ENCODE results near the gene GSG1. TPM values are rescaled to one million over a fixed set of nuclear protein-coding genes. Genes with fewer than 3 reads are reported as not detected.

GSG1 gene
- total and polyA plus RNA-seq, 2 of the 8 experiments (the other 6 are each of a cell fraction or from before 2014, with no cell fraction given): 0.89 to 1.4 TPM

- no peak overlapping the region for H3K9ac ChIP-seq (replicated peaks in 1 of 4; ENCODE audit: extremely low read depth in 1 of 4, low read depth in 3 of 4, low read length in 3 of 4)
- 91% methylated on average over 5 of the region's 5 CpGs; no CpG with 5 or more reads in 1 of the 2 experiments for WGBS, 2 experiments (ENCODE audit: extremely low coverage in 1 of 2, insufficient coverage in 1 of 2, insufficient read length in 1 of 2, insufficient replicate concordance in 2 of 2, low coverage in 1 of 2, low lambda C conversion rate in 2 of 2, missing lambda C conversion rate in 1 of 2)
- CTCF ChIA-PET (ENCODE audit: partially characterized antibody): interaction anchor here (0.6 to 1.9 kb wide), 5 partner anchors 17 to 329 kb away, joined by 3 to 7 read pairs (median 3); no protein-coding TSS in a partner anchor
These were observed 38.2 kb upstream of the GSG1 start for GRCh38 chr12:13141686-13142085.

More at GRCh38 chr12:13141686-13142085, 38.2 kb upstream of the GSG1 start:
- Histone ChIP-seq H3K56ac (replicated peaks; ENCODE audit: insufficient read length, low read depth, low read length) (no peak overlapping the region), H4K20me1 (replicated peaks in 1 of 2; ENCODE audit: control insufficient read depth in 1 of 2, insufficient read depth in 2 of 2, low read length in 2 of 2) (no peaks in the 10 kb centered on the region), H3K4me1 (replicated peaks in 1 of 4; ENCODE audit: control insufficient read depth in 3 of 4, insufficient read depth in 4 of 4, low read length in 3 of 4) (no peaks in the 10 kb centered on the region), H3K27ac (ENCODE audit: low read depth, low read length) (no peak overlapping the region), H3K79me2 (ENCODE audit: control insufficient read depth in 1 of 2, insufficient read depth in 2 of 2, low read length in 2 of 2) (no peaks in the 10 kb centered on the region), H3K4ac (replicated peaks; ENCODE audit: insufficient read length, low read depth, low read length) (no peak overlapping the region), H3K4me2 (ENCODE audit: insufficient read depth in 1 of 2, low read depth in 2 of 2, low read length in 2 of 2) (no peak overlapping the region), H2BK20ac (ENCODE audit: low read length) (no peak overlapping the region), H3K4me3 (ENCODE audit: extremely low read depth in 1 of 4, insufficient read depth in 2 of 4, low read depth in 3 of 4, low read length in 4 of 4) (no peak overlapping the region), H2AK5ac (ENCODE audit: low read depth, low read length) (no peak overlapping the region), H4K5ac (ENCODE audit: insufficient read length, low read depth, low read length) (no peak overlapping the region), H4K91ac (replicated peaks; ENCODE audit: insufficient read length, low read length) (no peak overlapping the region), H3K9me3 (ENCODE audit: insufficient read depth in 2 of 2, low read depth in 1 of 2, low read length in 1 of 2) (0 out of 4 replicates have a peak, but pooled peaks cover 0 to 2% of the 10 kb centered on the region in 2 experiments), H2BK15ac (ENCODE audit: low read length) (no peak overlapping the region), H3K18ac (ENCODE audit: extremely low read depth, low read length) (no peak overlapping the region), H3K79me1 (ENCODE audit: low read depth, low read length) (no peaks in the 10 kb centered on the region), H2BK12ac (ENCODE audit: low read depth, low read length) (no peak overlapping the region), H2AFZ (ENCODE audit: low read length) (no peak overlapping the region), H3K14ac (ENCODE audit: insufficient read length) (no peak overlapping the region), H3K36me3 (ENCODE audit: control insufficient read depth in 2 of 4, insufficient read depth in 4 of 4, low read length in 3 of 4) (no peaks in the 10 kb centered on the region), H2BK5ac (ENCODE audit: low read depth, low read length) (no peak overlapping the region), H3K23me2 (ENCODE audit: low read depth, low read length) (peaks cover 18% of the 10 kb centered on the region; the same call in 1 of the 2 replicates), H2BK120ac (replicated peaks; ENCODE audit: low read depth, low read length) (no peak overlapping the region), H3K27me3 (replicated peaks in 1 of 4; ENCODE audit: control insufficient read depth in 3 of 4, extremely low read depth in 1 of 4, insufficient read depth in 3 of 4, low read length in 3 of 4) (no peaks in the 10 kb centered on the region), H3K23ac (ENCODE audit: insufficient read length) (no peak overlapping the region), H4K8ac (ENCODE audit: extremely low read depth, insufficient read depth, low read length) (no peak overlapping the region)
- POLR2A ChIA-PET (ENCODE audit: partially characterized antibody): interaction anchor here (1.1 kb wide), 1 partner anchor 10 kb away, joined by 3 read pairs; no protein-coding TSS in a partner anchor
- TF ChIP-seq SUZ12 (IDR thresholded peaks at IDR 0.05; ENCODE audit: low read length) (no peak), YY1 (IDR thresholded peaks at IDR 0.05; ENCODE audit: low read depth, low read length) (no peak), KDM4A (IDR thresholded peaks at IDR 0.05; ENCODE audit: low read depth, low read length, severe bottlenecking) (no peak), JUND (IDR thresholded peaks at IDR 0.05; ENCODE audit: low read length) (no peak)
- DNase-seq (ENCODE audit: low read depth in 1 of 2, low spot score in 2 of 2) (no peak), FAIRE-seq (no peak)

Measured in H1 (cell line).